CD8-positive, alpha-beta memory T cell (primary cell): Measurements from ENCODE around the gene NR5A2. TPM values are rescaled to one million over a fixed set of nuclear protein-coding genes. Genes with fewer than 3 reads are reported as not detected.

Experiments used
- CTCF ChIA-PET: fragments of 350-600 bp; sonication (Branson Sonifier 250); formaldehyde crosslinking; loops from one replicate; lab custom pipeline; 2021; ENCODE audit warnings: antibody characterized with exemption; lab: Charles Lee
- POLR2A ChIA-PET: fragments of 350-600 bp; sonication (Branson Sonifier 250); formaldehyde crosslinking; loops from one replicate; lab custom pipeline; 2021; ENCODE audit warnings: antibody characterized with exemption; lab: Charles Lee
- DNase-seq, 5 donors: peaks; one replicate each; pipeline versions ENCODE4 v3.0.0 to v3.0.0-alpha.2; 2020 to 2022; ENCODE audit warnings: mixed read lengths in 1 of 5
- H3K27ac ChIP-seq: one replicate; pipeline ENCODE4 v1.7.0; 2013; ENCODE audit warnings: low read depth, mild to moderate bottlenecking, low read length, moderate library complexity
- H3K27me3 ChIP-seq: 2 replicates; pipeline ENCODE4 v1.7.0; 2013; ENCODE audit warnings: low read length, mild to moderate bottlenecking; ENCODE audit not compliant: insufficient read depth, poor library complexity, severe bottlenecking
- H3K36me3 ChIP-seq: 2 replicates; pipeline ENCODE4 v1.7.0; 2013; ENCODE audit warnings: mild to moderate bottlenecking, low read length, moderate library complexity; ENCODE audit not compliant: insufficient read depth
- H3K4me1 ChIP-seq: 2 replicates; pipeline ENCODE4 v1.7.0; 2013; ENCODE audit warnings: mild to moderate bottlenecking, low read length, moderate library complexity; ENCODE audit not compliant: insufficient read depth
- H3K4me3 ChIP-seq: 2 replicates; pipeline ENCODE4 v1.7.0; 2013; ENCODE audit warnings: mild to moderate bottlenecking, low read length
- H3K9me3 ChIP-seq: 2 replicates; pipeline ENCODE4 v1.7.0; 2013; ENCODE audit warnings: mild to moderate bottlenecking, low read length
- H3K27ac Mint-ChIP-seq, 8 donors: one replicate each; pipeline ENCODE4 v1.8.0; 2020 to 2021; ENCODE audit warnings: mixed read lengths in 8 of 8, mild to moderate bottlenecking in 6 of 8, inconsistent platforms in 3 of 8, moderate library complexity in 3 of 8
- H3K27me3 Mint-ChIP-seq, 2 donors: one replicate each; pipeline ENCODE4 v1.8.0; 2020 to 2021; ENCODE audit warnings: mixed read lengths in 2 of 2, mild to moderate bottlenecking in 1 of 2, moderate library complexity in 1 of 2
- H3K36me3 Mint-ChIP-seq, 3 donors: one replicate each; pipeline ENCODE4 v1.8.0; 2020 to 2021; ENCODE audit warnings: mixed read lengths in 3 of 3, inconsistent platforms in 1 of 3, mild to moderate bottlenecking in 1 of 3
- H3K4me1 Mint-ChIP-seq, 3 donors: one replicate each; pipeline ENCODE4 v1.8.0; 2020 to 2021; ENCODE audit warnings: mixed read lengths in 3 of 3, inconsistent platforms in 1 of 3, mild to moderate bottlenecking in 1 of 3
- H3K4me3 Mint-ChIP-seq, 7 donors: one replicate each; pipeline ENCODE4 v1.8.0; 2020 to 2021; ENCODE audit warnings: mixed read lengths in 7 of 7, mild to moderate bottlenecking in 6 of 7, moderate library complexity in 4 of 7, inconsistent platforms in 2 of 7
- H3K9me3 Mint-ChIP-seq, 5 donors: one replicate each; pipeline ENCODE4 v1.8.0; 2020 to 2022; ENCODE audit warnings: mixed read lengths in 5 of 5, mild to moderate bottlenecking in 3 of 5, moderate library complexity in 2 of 5, inconsistent platforms in 1 of 5
- polyA plus RNA-seq: library from polyadenylated mRNA; unstranded; fragments of 300-500 nt; fragmentation: Illumina TruSeq; gene quantifications from one replicate; pipeline ENCODE4 v1.2.3, GENCODE V29; 2021
- total RNA-seq, 2 experiments: library from RNA; stranded (reverse); gene quantifications; one replicate each; pipeline ENCODE4 v1.2.3, GENCODE V29; 2021

NR5A2 gene
- total and polyA plus RNA-seq, 3 experiments from 2014 or later = not detected

GRCh38 chr1:200128944-200129879 is 101.7 kb downstream of the NR5A2 start:
- no peaks in the 10 kb centered on the region for H3K9me3 ChIP-seq
- peaks cover 0 to 2% of the 10 kb centered on the region in 2 donors for H3K27me3 Mint-ChIP-seq
- H3K9me3 Mint-ChIP-seq = no peaks in the 10 kb centered on the region
- H3K4me1 Mint-ChIP-seq = peaks cover 30 to 43% (median 39%) of the 10 kb centered on the region in 3 donors
- CTCF ChIA-PET = interaction anchor here (0.8 to 1.7 kb wide), 3 partner anchors 10 to 25 kb away, joined by 3 to 4 read pairs (median 3); no protein-coding TSS in a partner anchor
- H3K36me3 ChIP-seq = no peaks in the 10 kb centered on the region
- no peaks in the 10 kb centered on the region for H3K36me3 Mint-ChIP-seq
- POLR2A ChIA-PET = no interaction called here
- H3K27ac Mint-ChIP-seq = peak overlapping the region; percentile 41 to 90 (median 78)
- no peak overlapping the region for H3K4me3 ChIP-seq
- H3K4me1 ChIP-seq = peaks cover 15% of the 10 kb centered on the region
- no peaks in the 10 kb centered on the region for H3K27me3 ChIP-seq
- H3K4me3 Mint-ChIP-seq = peak overlapping the region in 6 of 7 donors; percentile 21 to 76 (median 59)
- H3K27ac ChIP-seq = no peak overlapping the region
- peak in 3 of 5 donors; percentile 10 to 70 (median 64) for DNase-seq

- Histone ChIP-seq H3K4me1 (peaks cover 15% of the 10 kb centered on the region), H3K9me3 (no peaks in the 10 kb centered on the region), H3K27ac (no peak overlapping the region), H3K4me3 (no peak overlapping the region), H3K36me3 (no peaks in the 10 kb centered on the region), H3K27me3 (no peaks in the 10 kb centered on the region)
- H3K27me3 Mint-ChIP-seq = peaks cover 0 to 2% of the 10 kb centered on the region in 2 donors
- H3K4me3 Mint-ChIP-seq = no peak overlapping the region
- peak overlapping the region in 3 of 8 donors; percentile 9 to 73 (median 62) for H3K27ac Mint-ChIP-seq
- no peaks in the 10 kb centered on the region for H3K36me3 Mint-ChIP-seq
- DNase-seq = no peak
- CTCF ChIA-PET = interaction anchor here (1.3 to 1.4 kb wide), 2 partner anchors 9 to 10 kb away, joined by 4 read pairs; no protein-coding TSS in a partner anchor
- POLR2A ChIA-PET = no interaction called here
- peaks cover 30 to 43% (median 39%) of the 10 kb centered on the region in 3 donors for H3K4me1 Mint-ChIP-seq
- no peaks in the 10 kb centered on the region for H3K9me3 Mint-ChIP-seq
Observed at GRCh38 chr1:200130552-200130951, 103.0 kb downstream of the NR5A2 start.

- H3K27me3 Mint-ChIP-seq = peaks cover 0 to 2% of the 10 kb centered on the region in 2 donors
- H3K4me3 ChIP-seq = no peak overlapping the region
- no peak for DNase-seq
- H3K9me3 Mint-ChIP-seq = no peaks in the 10 kb centered on the region
- CTCF ChIA-PET = interaction anchor here (0.8 to 1.4 kb wide), 2 partner anchors 9 to 175 kb away, joined by 3 to 4 read pairs; no protein-coding TSS in a partner anchor
- H3K27ac Mint-ChIP-seq = peak overlapping the region in 3 of 8 donors; percentile 3 to 58 (median 47)
- H3K4me1 Mint-ChIP-seq = peaks cover 30 to 43% (median 39%) of the 10 kb centered on the region in 3 donors
- H3K36me3 Mint-ChIP-seq = no peaks in the 10 kb centered on the region
- H3K4me1 ChIP-seq = peaks cover 15% of the 10 kb centered on the region
- no peaks in the 10 kb centered on the region for H3K36me3 ChIP-seq
- no peaks in the 10 kb centered on the region for H3K9me3 ChIP-seq
- H3K27ac ChIP-seq = no peak overlapping the region
- no peaks in the 10 kb centered on the region for H3K27me3 ChIP-seq
- no peak overlapping the region for H3K4me3 Mint-ChIP-seq
- POLR2A ChIA-PET = no interaction called here
Observed at GRCh38 chr1:200131551-200132125, 104.1 kb downstream of the NR5A2 start.

- Mint-ChIP-seq H3K27me3 (no peaks in the 10 kb centered on the region), H3K9me3 (no peaks in the 10 kb centered on the region), H3K4me1 (peaks cover 30 to 40% (median 37%) of the 10 kb centered on the region in 3 donors), H3K36me3 (no peaks in the 10 kb centered on the region), H3K27ac (no peak overlapping the region), H3K4me3 (no peak overlapping the region)
- Histone ChIP-seq H3K9me3 (no peaks in the 10 kb centered on the region), H3K4me3 (no peak overlapping the region), H3K27ac (no peak overlapping the region), H3K36me3 (no peaks in the 10 kb centered on the region), H3K4me1 (peaks cover 15% of the 10 kb centered on the region), H3K27me3 (no peaks in the 10 kb centered on the region)
- POLR2A ChIA-PET = no interaction called here
- no peak for DNase-seq
- CTCF ChIA-PET = no interaction called here
Observed at GRCh38 chr1:200133123-200133522, 105.6 kb downstream of the NR5A2 start.

- Mint-ChIP-seq H3K9me3 (no peaks in the 10 kb centered on the region), H3K27ac (peak overlapping the region in 1 of 8 donors; percentile 64), H3K27me3 (no peaks in the 10 kb centered on the region), H3K4me1 (peaks cover 23 to 30% (median 27%) of the 10 kb centered on the region in 3 donors), H3K4me3 (no peak overlapping the region), H3K36me3 (no peaks in the 10 kb centered on the region)
- Histone ChIP-seq H3K9me3 (no peaks in the 10 kb centered on the region), H3K27ac (no peak overlapping the region), H3K4me1 (peaks cover 8% of the 10 kb centered on the region), H3K36me3 (no peaks in the 10 kb centered on the region), H3K4me3 (no peak overlapping the region), H3K27me3 (no peaks in the 10 kb centered on the region)
- POLR2A ChIA-PET = no interaction called here
- CTCF ChIA-PET = no interaction called here
- no peak for DNase-seq
Observed at GRCh38 chr1:200134116-200134515, 106.6 kb downstream of the NR5A2 start.

GRCh38 chr1:200136384-200136783 is 108.9 kb downstream of the NR5A2 start:
- Mint-ChIP-seq H3K27me3 (peaks cover 0 to 2% of the 10 kb centered on the region in 2 donors), H3K4me3 (no peak overlapping the region), H3K36me3 (no peaks in the 10 kb centered on the region), H3K27ac (no peak overlapping the region), H3K4me1 (peaks cover 4 to 8% (median 5%) of the 10 kb centered on the region in 3 donors), H3K9me3 (no peaks in the 10 kb centered on the region)
- ChIA-PET CTCF (interaction anchor here (1.1 kb wide), 2 partner anchors 160 to 171 kb away, joined by 3 to 6 read pairs; no protein-coding TSS in a partner anchor), POLR2A (no interaction called here)
- Histone ChIP-seq H3K27me3 (no peaks in the 10 kb centered on the region), H3K4me1 (no peaks in the 10 kb centered on the region), H3K4me3 (no peak overlapping the region), H3K36me3 (no peaks in the 10 kb centered on the region), H3K27ac (no peak overlapping the region), H3K9me3 (no peaks in the 10 kb centered on the region)
- no peak for DNase-seq

GRCh38 chr1:200139661-200140250 is 112.2 kb downstream of the NR5A2 start:
- Histone ChIP-seq H3K9me3 (no peaks in the 10 kb centered on the region), H3K27me3 (no peaks in the 10 kb centered on the region), H3K36me3 (no peaks in the 10 kb centered on the region), H3K4me3 (no peak overlapping the region), H3K27ac (no peak overlapping the region), H3K4me1 (no peaks in the 10 kb centered on the region)
- peak overlapping the region in 1 of 8 donors; percentile 11 for H3K27ac Mint-ChIP-seq
- no peak overlapping the region for H3K4me3 Mint-ChIP-seq
- ChIA-PET POLR2A (no interaction called here), CTCF (interaction anchor here (0.7 to 1.5 kb wide), 10 partner anchors 9 to 349 kb away, joined by 3 to 8 read pairs (median 4); no protein-coding TSS in a partner anchor)
- H3K27me3 Mint-ChIP-seq = peaks cover 0 to 2% of the 10 kb centered on the region in 2 donors
- no peaks in the 10 kb centered on the region for H3K36me3 Mint-ChIP-seq
- DNase-seq = peak in 2 of 5 donors; percentile 8 to 28
- no peaks in the 10 kb centered on the region for H3K9me3 Mint-ChIP-seq
- H3K4me1 Mint-ChIP-seq = no peaks in the 10 kb centered on the region
